HEK293 (cell line): ENCODE data around the gene PCSK1.

Source experiments
- PBX3 ChIP-seq: sonication (generic); formaldehyde crosslinking; IDR thresholded peaks from 2 replicates; pipeline ENCODE4 v1.8.1; 2022; ENCODE audit warnings: mild to moderate bottlenecking, moderate library complexity, missing genetic modification reagents
- PRDM4 ChIP-seq: fragments of 450-650 bp; formaldehyde crosslinking; IDR thresholded peaks from 2 replicates; pipeline ENCODE4 v1.5.1; 2017; ENCODE audit warnings: missing biosample characterization, missing genetic modification characterization
- SCRT2 ChIP-seq: fragments of 450-650 bp; formaldehyde crosslinking; IDR thresholded peaks from 2 replicates; pipeline ENCODE4 v1.5.1; 2016; ENCODE audit warnings: missing biosample characterization, missing genetic modification characterization
- ZBTB48 ChIP-seq: fragments of 450-650 bp; formaldehyde crosslinking; IDR thresholded peaks from 2 replicates; pipeline ENCODE4 v1.5.1; 2016; ENCODE audit warnings: missing biosample characterization, missing genetic modification characterization
- ZBTB7A ChIP-seq: fragments of 450-650 bp; formaldehyde crosslinking; IDR thresholded peaks from 2 replicates; pipeline ENCODE4 v1.5.1; 2016; ENCODE audit warnings: low read depth, missing biosample characterization, missing genetic modification characterization
- ZEB2 ChIP-seq: fragments of 450-650 bp; formaldehyde crosslinking; IDR thresholded peaks from 2 replicates; pipeline ENCODE4 v1.5.1; 2016; ENCODE audit warnings: missing biosample characterization, missing genetic modification characterization
- ZIC2 ChIP-seq: fragments of 450-650 bp; formaldehyde crosslinking; IDR thresholded peaks from 2 replicates; pipeline ENCODE4 v1.5.1; 2016; ENCODE audit warnings: missing biosample characterization, missing genetic modification characterization
- ZNF169 ChIP-seq: fragments of 450-650 bp; formaldehyde crosslinking; IDR thresholded peaks from 2 replicates; pipeline ENCODE4 v1.5.1; 2016; ENCODE audit warnings: missing biosample characterization, missing genetic modification characterization
- ZNF274 ChIP-seq, 2 experiments: fragments of 200-500 bp in 1 of 2; fragments of 450-650 bp in 1 of 2; sonication (Bioruptor generic) in 1 of 2; formaldehyde crosslinking in 1 of 2; IDR thresholded peaks; 2 replicates each; pipeline versions ENCODE4 v1.5.1 to v1.6.1; 2014 to 2016; ENCODE audit warnings: borderline replicate concordance in 1 of 2, inconsistent platforms in 1 of 2, low read length in 1 of 2, missing biosample characterization in 1 of 2, missing genetic modification characterization in 1 of 2
- ZNF280C ChIP-seq: fragments of 450-650 bp; formaldehyde crosslinking; IDR thresholded peaks from 2 replicates; pipeline ENCODE4 v1.5.1; 2016; ENCODE audit warnings: missing biosample characterization, missing genetic modification characterization
- ZNF292 ChIP-seq: fragments of 450-650 bp; formaldehyde crosslinking; IDR thresholded peaks from 2 replicates; pipeline ENCODE4 v1.5.1; 2016; ENCODE audit warnings: low read depth, missing biosample characterization, missing genetic modification characterization, borderline replicate concordance
- ZNF341 ChIP-seq: fragments of 450-650 bp; formaldehyde crosslinking; IDR thresholded peaks from 2 replicates; pipeline ENCODE4; 2016; ENCODE audit warnings: low read depth, missing biosample characterization, missing genetic modification characterization
- ZNF37A ChIP-seq: fragments of 450-650 bp; IDR thresholded peaks from 2 replicates; pipeline ENCODE4 v1.5.1; 2018; ENCODE audit warnings: missing biosample characterization, missing genetic modification characterization
- ZNF426 ChIP-seq: fragments of 450-650 bp; formaldehyde crosslinking; IDR thresholded peaks from 2 replicates; pipeline ENCODE4 v1.5.1; 2017; ENCODE audit warnings: missing biosample characterization, missing genetic modification characterization, mild to moderate bottlenecking, inconsistent platforms, moderate library complexity
- ZNF510 ChIP-seq: fragments of 450-650 bp; formaldehyde crosslinking; IDR thresholded peaks from 2 replicates; pipeline ENCODE4 v1.5.1; 2018; ENCODE audit warnings: mild to moderate bottlenecking, missing genetic modification characterization, missing biosample characterization; ENCODE audit not compliant: insufficient replicate concordance
- ZNF530 ChIP-seq: fragments of 450-650 bp; formaldehyde crosslinking; IDR thresholded peaks from 2 replicates; pipeline ENCODE4 v1.5.1; 2016; ENCODE audit warnings: low read depth, missing biosample characterization, missing genetic modification characterization
- ZNF664 ChIP-seq: fragments of 450-650 bp; formaldehyde crosslinking; IDR thresholded peaks from 2 replicates; pipeline ENCODE4 v1.5.1; 2016; ENCODE audit warnings: missing biosample characterization, missing genetic modification characterization
- ZNF670 ChIP-seq: fragments of 450-650 bp; formaldehyde crosslinking; IDR thresholded peaks from 2 replicates; pipeline ENCODE4 v1.5.1; 2016; ENCODE audit warnings: missing biosample characterization, missing genetic modification characterization, low read depth
- TF ChIP-seq, protein P1 (sequence below): fragments of 450-650 bp; formaldehyde crosslinking; IDR thresholded peaks from 2 replicates; pipeline ENCODE4 v1.5.1; 2016; ENCODE audit warnings: missing biosample characterization, missing genetic modification characterization
- TF ChIP-seq, protein P2 (sequence below): fragments of 450-650 bp; formaldehyde crosslinking; IDR thresholded peaks from 2 replicates; pipeline ENCODE4 v1.5.1; 2016; ENCODE audit warnings: missing biosample characterization, missing genetic modification characterization, borderline replicate concordance
- TF ChIP-seq, protein P3 (sequence below): fragments of 450-650 bp; formaldehyde crosslinking; IDR thresholded peaks from 2 replicates; pipeline ENCODE4 v1.5.1; 2016; ENCODE audit warnings: missing biosample characterization, missing genetic modification characterization

PCSK1 gene

DNA sequence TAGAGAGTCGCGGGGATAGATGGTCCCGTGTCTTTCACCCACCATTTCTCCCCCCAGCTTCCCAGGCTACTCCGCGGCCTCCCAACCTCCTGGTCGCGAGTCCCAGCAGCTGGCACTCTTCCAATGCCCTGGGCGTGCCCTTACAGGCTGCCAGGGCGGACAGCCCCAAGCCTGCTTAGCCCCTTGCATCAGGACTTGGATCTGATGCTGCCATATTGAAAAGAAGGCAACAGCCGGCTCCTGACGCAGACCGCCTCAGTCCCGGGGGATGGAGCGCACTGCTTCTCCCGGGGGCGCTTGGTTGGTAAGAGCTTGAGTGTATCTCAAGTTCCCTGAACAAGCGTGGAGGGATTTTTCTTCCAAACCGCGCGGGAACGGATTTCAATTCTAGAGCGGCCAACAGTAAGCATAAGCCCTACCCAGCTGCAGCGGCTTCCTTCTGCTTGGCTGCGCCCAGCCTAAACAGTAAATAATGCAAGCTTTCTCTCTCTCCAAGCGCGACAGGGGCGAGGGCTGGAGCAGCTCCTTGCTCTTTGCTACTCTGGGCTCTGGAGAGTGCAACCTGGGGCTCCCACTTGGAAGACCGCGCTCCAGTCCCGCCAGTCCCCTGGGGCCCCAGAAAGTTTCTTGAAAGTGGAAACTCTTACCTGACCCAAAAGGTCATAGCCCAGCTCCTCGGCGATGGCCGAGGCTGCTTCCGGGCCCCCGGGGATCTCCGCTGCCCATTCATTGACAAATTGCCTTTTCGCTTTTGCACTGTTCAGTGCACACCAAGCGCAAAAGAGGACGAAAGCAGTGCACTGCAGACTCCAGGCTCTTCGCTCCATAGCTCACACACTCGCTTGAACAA, 607 bp downstream of the PCSK1 start (continued):
- TF ChIP-seq, protein P1, sequence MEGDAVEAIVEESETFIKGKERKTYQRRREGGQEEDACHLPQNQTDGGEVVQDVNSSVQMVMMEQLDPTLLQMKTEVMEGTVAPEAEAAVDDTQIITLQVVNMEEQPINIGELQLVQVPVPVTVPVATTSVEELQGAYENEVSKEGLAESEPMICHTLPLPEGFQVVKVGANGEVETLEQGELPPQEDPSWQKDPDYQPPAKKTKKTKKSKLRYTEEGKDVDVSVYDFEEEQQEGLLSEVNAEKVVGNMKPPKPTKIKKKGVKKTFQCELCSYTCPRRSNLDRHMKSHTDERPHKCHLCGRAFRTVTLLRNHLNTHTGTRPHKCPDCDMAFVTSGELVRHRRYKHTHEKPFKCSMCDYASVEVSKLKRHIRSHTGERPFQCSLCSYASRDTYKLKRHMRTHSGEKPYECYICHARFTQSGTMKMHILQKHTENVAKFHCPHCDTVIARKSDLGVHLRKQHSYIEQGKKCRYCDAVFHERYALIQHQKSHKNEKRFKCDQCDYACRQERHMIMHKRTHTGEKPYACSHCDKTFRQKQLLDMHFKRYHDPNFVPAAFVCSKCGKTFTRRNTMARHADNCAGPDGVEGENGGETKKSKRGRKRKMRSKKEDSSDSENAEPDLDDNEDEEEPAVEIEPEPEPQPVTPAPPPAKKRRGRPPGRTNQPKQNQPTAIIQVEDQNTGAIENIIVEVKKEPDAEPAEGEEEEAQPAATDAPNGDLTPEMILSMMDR (tag by site-specific recombination), result no peak
- TF ChIP-seq SCRT2, result peak; percentile 67
- TF ChIP-seq, protein P2, sequence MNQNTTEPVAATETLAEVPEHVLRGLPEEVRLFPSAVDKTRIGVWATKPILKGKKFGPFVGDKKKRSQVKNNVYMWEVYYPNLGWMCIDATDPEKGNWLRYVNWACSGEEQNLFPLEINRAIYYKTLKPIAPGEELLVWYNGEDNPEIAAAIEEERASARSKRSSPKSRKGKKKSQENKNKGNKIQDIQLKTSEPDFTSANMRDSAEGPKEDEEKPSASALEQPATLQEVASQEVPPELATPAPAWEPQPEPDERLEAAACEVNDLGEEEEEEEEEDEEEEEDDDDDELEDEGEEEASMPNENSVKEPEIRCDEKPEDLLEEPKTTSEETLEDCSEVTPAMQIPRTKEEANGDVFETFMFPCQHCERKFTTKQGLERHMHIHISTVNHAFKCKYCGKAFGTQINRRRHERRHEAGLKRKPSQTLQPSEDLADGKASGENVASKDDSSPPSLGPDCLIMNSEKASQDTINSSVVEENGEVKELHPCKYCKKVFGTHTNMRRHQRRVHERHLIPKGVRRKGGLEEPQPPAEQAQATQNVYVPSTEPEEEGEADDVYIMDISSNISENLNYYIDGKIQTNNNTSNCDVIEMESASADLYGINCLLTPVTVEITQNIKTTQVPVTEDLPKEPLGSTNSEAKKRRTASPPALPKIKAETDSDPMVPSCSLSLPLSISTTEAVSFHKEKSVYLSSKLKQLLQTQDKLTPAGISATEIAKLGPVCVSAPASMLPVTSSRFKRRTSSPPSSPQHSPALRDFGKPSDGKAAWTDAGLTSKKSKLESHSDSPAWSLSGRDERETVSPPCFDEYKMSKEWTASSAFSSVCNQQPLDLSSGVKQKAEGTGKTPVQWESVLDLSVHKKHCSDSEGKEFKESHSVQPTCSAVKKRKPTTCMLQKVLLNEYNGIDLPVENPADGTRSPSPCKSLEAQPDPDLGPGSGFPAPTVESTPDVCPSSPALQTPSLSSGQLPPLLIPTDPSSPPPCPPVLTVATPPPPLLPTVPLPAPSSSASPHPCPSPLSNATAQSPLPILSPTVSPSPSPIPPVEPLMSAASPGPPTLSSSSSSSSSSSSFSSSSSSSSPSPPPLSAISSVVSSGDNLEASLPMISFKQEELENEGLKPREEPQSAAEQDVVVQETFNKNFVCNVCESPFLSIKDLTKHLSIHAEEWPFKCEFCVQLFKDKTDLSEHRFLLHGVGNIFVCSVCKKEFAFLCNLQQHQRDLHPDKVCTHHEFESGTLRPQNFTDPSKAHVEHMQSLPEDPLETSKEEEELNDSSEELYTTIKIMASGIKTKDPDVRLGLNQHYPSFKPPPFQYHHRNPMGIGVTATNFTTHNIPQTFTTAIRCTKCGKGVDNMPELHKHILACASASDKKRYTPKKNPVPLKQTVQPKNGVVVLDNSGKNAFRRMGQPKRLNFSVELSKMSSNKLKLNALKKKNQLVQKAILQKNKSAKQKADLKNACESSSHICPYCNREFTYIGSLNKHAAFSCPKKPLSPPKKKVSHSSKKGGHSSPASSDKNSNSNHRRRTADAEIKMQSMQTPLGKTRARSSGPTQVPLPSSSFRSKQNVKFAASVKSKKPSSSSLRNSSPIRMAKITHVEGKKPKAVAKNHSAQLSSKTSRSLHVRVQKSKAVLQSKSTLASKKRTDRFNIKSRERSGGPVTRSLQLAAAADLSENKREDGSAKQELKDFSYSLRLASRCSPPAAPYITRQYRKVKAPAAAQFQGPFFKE (tag by site-specific recombination), result no peak
- TF ChIP-seq ZNF169, result no peak
- TF ChIP-seq ZIC2 (tag by site-specific recombination), result no peak
- TF ChIP-seq PRDM4, result no peak
- TF ChIP-seq PBX3 (CRISPR knock-in tag), result no peak
- no peak for TF ChIP-seq ZNF670 (tag by site-specific recombination)
- no peak for TF ChIP-seq ZNF510 (tag by site-specific recombination)
- TF ChIP-seq ZNF530 (tag by site-specific recombination), result no peak
- 0 out of 2 replicates have a peak, but pooled peaks have one; percentile 41 for TF ChIP-seq ZBTB48 (tag by site-specific recombination)
- no peak for TF ChIP-seq ZEB2 (tag by site-specific recombination)
- no peak; the same call in 1 of the 2 replicates for TF ChIP-seq ZNF341 (tag by site-specific recombination)
- no peak for TF ChIP-seq ZNF426 (tag by site-specific recombination)
- TF ChIP-seq ZBTB7A, result no peak
- TF ChIP-seq ZNF274 (IDR thresholded peaks at IDR 0.05; ENCODE audit: low read length), result no peak
- TF ChIP-seq ZNF274 (tag by site-specific recombination; IDR thresholded peaks at IDR 0.05; ENCODE audit: borderline replicate concordance), result no peak
- TF ChIP-seq, protein P3, sequence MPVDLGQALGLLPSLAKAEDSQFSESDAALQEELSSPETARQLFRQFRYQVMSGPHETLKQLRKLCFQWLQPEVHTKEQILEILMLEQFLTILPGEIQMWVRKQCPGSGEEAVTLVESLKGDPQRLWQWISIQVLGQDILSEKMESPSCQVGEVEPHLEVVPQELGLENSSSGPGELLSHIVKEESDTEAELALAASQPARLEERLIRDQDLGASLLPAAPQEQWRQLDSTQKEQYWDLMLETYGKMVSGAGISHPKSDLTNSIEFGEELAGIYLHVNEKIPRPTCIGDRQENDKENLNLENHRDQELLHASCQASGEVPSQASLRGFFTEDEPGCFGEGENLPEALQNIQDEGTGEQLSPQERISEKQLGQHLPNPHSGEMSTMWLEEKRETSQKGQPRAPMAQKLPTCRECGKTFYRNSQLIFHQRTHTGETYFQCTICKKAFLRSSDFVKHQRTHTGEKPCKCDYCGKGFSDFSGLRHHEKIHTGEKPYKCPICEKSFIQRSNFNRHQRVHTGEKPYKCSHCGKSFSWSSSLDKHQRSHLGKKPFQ (tag by site-specific recombination), result no peak
- no peak for TF ChIP-seq ZNF280C (tag by site-specific recombination)
- TF ChIP-seq ZNF292, result no peak
- TF ChIP-seq ZNF37A, result no peak
- TF ChIP-seq ZNF664 (tag by site-specific recombination), result no peak
